GM12878 (cell line): Measurements from ENCODE around the gene SMKR1.

ENCODE experiments used
- CBX3 ChIP-seq: fragments of 200-600 bp; sonication (generic); IDR thresholded peaks from 2 replicates; pipeline ENCODE4 v1.6.1; 2016; ENCODE audit warnings: low read depth, borderline replicate concordance
- EP300 ChIP-seq, 2 experiments: fragments of 150-350 bp in 1 of 2; IDR thresholded peaks; 2 replicates each; pipeline ENCODE4 v1.6.1; 2011 to 2012; ENCODE audit warnings: low read depth in 2 of 2, low read length in 2 of 2, borderline replicate concordance in 1 of 2, improper control_type of control experiment in 1 of 2, inconsistent platforms in 1 of 2; ENCODE audit not compliant: control insufficient read depth in 1 of 2
- GABPA ChIP-seq: IDR thresholded peaks from 2 replicates; pipeline ENCODE4 v1.6.1; 2014; ENCODE audit warnings: antibody characterized with exemption, low read depth, mild to moderate bottlenecking, inconsistent platforms
- HDAC6 ChIP-seq: fragments of 200-600 bp; sonication (generic); IDR thresholded peaks from one replicate; pipeline ENCODE4 v1.8.0; 2017; ENCODE audit warnings: antibody characterized with exemption; ENCODE audit not compliant: unreplicated experiment
- MYC ChIP-seq: IDR thresholded peaks from 2 replicates; pipeline ENCODE4 v1.6.1; 2011; ENCODE audit warnings: mild to moderate bottlenecking, low read length, moderate library complexity, inconsistent platforms; ENCODE audit not compliant: insufficient read depth, insufficient replicate concordance, insufficient read length, severe bottlenecking
- PAX8 ChIP-seq: fragments of 450-650 bp; IDR thresholded peaks from 2 replicates; pipeline ENCODE4 v1.6.1; 2017; ENCODE audit warnings: mild to moderate bottlenecking, moderate library complexity
- POLR2A ChIP-seq: IDR thresholded peaks from 2 replicates; pipeline ENCODE4 v1.6.1; 2011; ENCODE audit warnings: low read depth, mild to moderate bottlenecking, low read length
- POLR2AphosphoS5 ChIP-seq: IDR thresholded peaks from 2 replicates; pipeline ENCODE4 v1.6.1; 2011; ENCODE audit warnings: mild to moderate bottlenecking, low read length, inconsistent platforms
- RAD21 ChIP-seq: IDR thresholded peaks from 2 replicates; pipeline ENCODE4 v1.6.1; 2011; ENCODE audit warnings: mild to moderate bottlenecking, low read depth, low read length, moderate library complexity; ENCODE audit not compliant: insufficient read depth
- RCOR1 ChIP-seq: conservative IDR thresholded peaks from 2 replicates; pipeline ENCODE4 v1.6.1; 2012; ENCODE audit warnings: low read depth, low read length, improper control_type of control experiment
- STAT3 ChIP-seq: IDR thresholded peaks from 2 replicates; pipeline ENCODE4 v1.6.1; 2011; ENCODE audit warnings: low read depth, low read length, improper control_type of control experiment
- TF ChIP-seq, protein P1 (sequence below): IDR thresholded peaks from 2 replicates; pipeline ENCODE4 v1.6.1; 2012; ENCODE audit warnings: low read depth, low read length, improper control_type of control experiment
- TF ChIP-seq, protein P2 (sequence below): IDR thresholded peaks from 2 replicates; pipeline ENCODE4 v1.6.1; 2011; ENCODE audit warnings: low read depth, low read length, improper control_type of control experiment, borderline replicate concordance
- TF ChIP-seq, protein P3 (sequence below), 3 experiments: IDR thresholded peaks in 2 of 3; conservative IDR thresholded peaks in 1 of 3; 2 replicates each; pipeline ENCODE4 v1.5.1; 2011; ENCODE audit warnings: low read depth in 3 of 3, low read length in 3 of 3, mild to moderate bottlenecking in 3 of 3, control low read depth in 2 of 3, moderate library complexity in 2 of 3, inconsistent platforms in 1 of 3, mixed read lengths in 1 of 3; ENCODE audit not compliant: control insufficient read depth in 2 of 3, insufficient read depth in 1 of 3; ENCODE audit errors: extremely low read depth in 1 of 3

DNA sequence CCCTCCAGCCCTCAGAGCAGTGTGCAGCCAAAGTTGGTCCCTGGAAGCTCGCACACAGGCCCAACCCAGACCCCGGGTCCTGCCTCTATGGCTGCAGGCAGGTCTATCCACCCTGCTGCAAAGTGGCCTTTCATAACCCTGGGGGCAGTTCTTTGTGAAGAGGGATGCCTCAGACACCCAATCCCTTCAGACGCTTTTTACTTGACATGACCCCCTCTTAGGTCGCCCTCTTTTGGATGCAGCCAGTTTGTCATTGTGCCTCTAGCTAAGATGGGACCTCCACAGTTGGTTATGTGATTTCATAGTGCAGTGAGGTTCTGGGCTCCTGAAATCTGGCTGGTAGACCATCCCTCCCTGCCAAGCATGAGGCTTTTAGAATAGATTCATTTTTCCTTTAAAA lies 27.3 kb downstream of the SMKR1 start:
- TF ChIP-seq GABPA, result no peak
- no peak for TF ChIP-seq POLR2A
- TF ChIP-seq MYC, result no peak
- no peak for TF ChIP-seq PAX8
- TF ChIP-seq, protein P1, sequence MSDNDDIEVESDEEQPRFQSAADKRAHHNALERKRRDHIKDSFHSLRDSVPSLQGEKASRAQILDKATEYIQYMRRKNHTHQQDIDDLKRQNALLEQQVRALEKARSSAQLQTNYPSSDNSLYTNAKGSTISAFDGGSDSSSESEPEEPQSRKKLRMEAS, result no peak
- no peak for TF ChIP-seq EP300 (IDR thresholded peaks at IDR 0.05; ENCODE audit: borderline replicate concordance in 1 of 2, control insufficient read depth in 1 of 2, low read depth in 2 of 2, low read length in 2 of 2)
- no peak for TF ChIP-seq RAD21
- TF ChIP-seq HDAC6, result no peak
- no peak for TF ChIP-seq RCOR1
- no peak for TF ChIP-seq CBX3
- TF ChIP-seq STAT3, result no peak
- TF ChIP-seq, protein P2, sequence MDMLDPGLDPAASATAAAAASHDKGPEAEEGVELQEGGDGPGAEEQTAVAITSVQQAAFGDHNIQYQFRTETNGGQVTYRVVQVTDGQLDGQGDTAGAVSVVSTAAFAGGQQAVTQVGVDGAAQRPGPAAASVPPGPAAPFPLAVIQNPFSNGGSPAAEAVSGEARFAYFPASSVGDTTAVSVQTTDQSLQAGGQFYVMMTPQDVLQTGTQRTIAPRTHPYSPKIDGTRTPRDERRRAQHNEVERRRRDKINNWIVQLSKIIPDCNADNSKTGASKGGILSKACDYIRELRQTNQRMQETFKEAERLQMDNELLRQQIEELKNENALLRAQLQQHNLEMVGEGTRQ, result no peak
- TF ChIP-seq, protein P3, sequence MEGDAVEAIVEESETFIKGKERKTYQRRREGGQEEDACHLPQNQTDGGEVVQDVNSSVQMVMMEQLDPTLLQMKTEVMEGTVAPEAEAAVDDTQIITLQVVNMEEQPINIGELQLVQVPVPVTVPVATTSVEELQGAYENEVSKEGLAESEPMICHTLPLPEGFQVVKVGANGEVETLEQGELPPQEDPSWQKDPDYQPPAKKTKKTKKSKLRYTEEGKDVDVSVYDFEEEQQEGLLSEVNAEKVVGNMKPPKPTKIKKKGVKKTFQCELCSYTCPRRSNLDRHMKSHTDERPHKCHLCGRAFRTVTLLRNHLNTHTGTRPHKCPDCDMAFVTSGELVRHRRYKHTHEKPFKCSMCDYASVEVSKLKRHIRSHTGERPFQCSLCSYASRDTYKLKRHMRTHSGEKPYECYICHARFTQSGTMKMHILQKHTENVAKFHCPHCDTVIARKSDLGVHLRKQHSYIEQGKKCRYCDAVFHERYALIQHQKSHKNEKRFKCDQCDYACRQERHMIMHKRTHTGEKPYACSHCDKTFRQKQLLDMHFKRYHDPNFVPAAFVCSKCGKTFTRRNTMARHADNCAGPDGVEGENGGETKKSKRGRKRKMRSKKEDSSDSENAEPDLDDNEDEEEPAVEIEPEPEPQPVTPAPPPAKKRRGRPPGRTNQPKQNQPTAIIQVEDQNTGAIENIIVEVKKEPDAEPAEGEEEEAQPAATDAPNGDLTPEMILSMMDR (IDR thresholded peaks at IDR 0.05 in 2 of 3, conservative IDR thresholded peaks at IDR 0.05 in 1 of 3; ENCODE audit: control insufficient read depth in 2 of 3, extremely low read depth in 1 of 3, insufficient read depth in 1 of 3, low read depth in 3 of 3, low read length in 3 of 3), result no peak
- TF ChIP-seq POLR2AphosphoS5, result no peak
